ENCODE data around the gene TESMIN. TPM values are rescaled to one million over a fixed set of nuclear protein-coding genes. Genes with fewer than 3 reads are reported as not detected.

The TESMIN gene
- polyA plus RNA-seq, 5 donors, result 10.2 to 14.7 (median 11.4) TPM

GRCh38 chr11:68683536-68684384, 67.6 kb downstream of the TESMIN start:
- DNase-seq, result no peak

GRCh38 chr11:68683121-68683520, 68.2 kb downstream of the TESMIN start:
- DNase-seq, result no peak

- DNase-seq, result no peak
Measured at GRCh38 chr11:68682531-68682961, 68.8 kb downstream of the TESMIN start.

- no peak for DNase-seq
Measured at GRCh38 chr11:68680541-68681231, 70.6 kb downstream of the TESMIN start.

GRCh38 chr11:68678031-68678441, 73.3 kb downstream of the TESMIN start:
- DNase-seq, result no peak

GRCh38 chr11:68677432-68677831, 73.9 kb downstream of the TESMIN start:
- no peak for DNase-seq

- no peak for DNase-seq
Measured at GRCh38 chr11:68674461-68674860, 76.9 kb downstream of the TESMIN start.

GRCh38 chr11:68673991-68674390, 77.3 kb downstream of the TESMIN start:
- DNase-seq, result no peak

GRCh38 chr11:68673306-68673945, 77.9 kb downstream of the TESMIN start:
- DNase-seq, result no peak

GRCh38 chr11:68670208-68670992, 80.9 kb downstream of the TESMIN start:
- no peak for DNase-seq

GRCh38 chr11:68669301-68670090, 81.8 kb downstream of the TESMIN start:
- DNase-seq, result no peak

- no peak for DNase-seq
Measured at GRCh38 chr11:68667511-68668500, 83.5 kb downstream of the TESMIN start.

- DNase-seq, result no peak
Measured at GRCh38 chr11:68666849-68667248, 84.5 kb downstream of the TESMIN start.

GRCh38 chr11:68665436-68665835, 85.9 kb downstream of the TESMIN start:
- no peak for DNase-seq

GRCh38 chr11:68664906-68665305, 86.4 kb downstream of the TESMIN start:
- no peak for DNase-seq

GRCh38 chr11:68664141-68664540, 87.2 kb downstream of the TESMIN start:
- DNase-seq, result no peak

- DNase-seq, result no peak
Measured at GRCh38 chr11:68663482-68664010, 87.8 kb downstream of the TESMIN start.

- no peak for DNase-seq
Measured at GRCh38 chr11:68661697-68662603, 89.4 kb downstream of the TESMIN start.
